Measurements from ENCODE around the gene POLR1H.

POLR1H gene

GRCh38 chr6:30067460-30068139, 6.5 kb downstream of the POLR1H start:
- H3K4me3 ChIP-seq (ENCODE audit: control insufficient read depth, low read depth, low read length), result peak overlapping the region; percentile 85
- no peak for DNase-seq (ENCODE audit: low read depth)
- no peak for TF ChIP-seq CTCF (IDR thresholded peaks at IDR 0.05; ENCODE audit: control insufficient read depth, insufficient read depth, low read depth, low read length, missing control alignments)

GRCh38 chr6:30071081-30071818, 10.2 kb downstream of the POLR1H start:
- no peak for TF ChIP-seq CTCF (IDR thresholded peaks at IDR 0.05; ENCODE audit: control insufficient read depth, insufficient read depth, low read depth, low read length, missing control alignments)
- no peak overlapping the region for H3K4me3 ChIP-seq (ENCODE audit: control insufficient read depth, low read depth, low read length)
- DNase-seq (ENCODE audit: low read depth), result no peak

- no peak for TF ChIP-seq CTCF (IDR thresholded peaks at IDR 0.05; ENCODE audit: control insufficient read depth, insufficient read depth, low read depth, low read length, missing control alignments)
- DNase-seq (ENCODE audit: low read depth), result no peak
- H3K4me3 ChIP-seq (ENCODE audit: control insufficient read depth, low read depth, low read length), result no peak overlapping the region
Measured at GRCh38 chr6:30071858-30072257, 10.8 kb downstream of the POLR1H start.

GRCh38 chr6:30073489-30074235, 12.6 kb downstream of the POLR1H start:
- TF ChIP-seq CTCF (IDR thresholded peaks at IDR 0.05; ENCODE audit: control insufficient read depth, insufficient read depth, low read depth, low read length, missing control alignments), result no peak
- DNase-seq (ENCODE audit: low read depth), result no peak
- H3K4me3 ChIP-seq (ENCODE audit: control insufficient read depth, low read depth, low read length), result no peak overlapping the region

- TF ChIP-seq CTCF (IDR thresholded peaks at IDR 0.05; ENCODE audit: control insufficient read depth, insufficient read depth, low read depth, low read length, missing control alignments), result no peak
- H3K4me3 ChIP-seq (ENCODE audit: control insufficient read depth, low read depth, low read length), result no peak overlapping the region; the same call in 1 of the 2 replicates
- DNase-seq (ENCODE audit: low read depth), result no peak
Measured at GRCh38 chr6:30074331-30075093, 13.4 kb downstream of the POLR1H start.
